Stimulated activated CD4-positive, alpha-beta T cell treated with anti-CD3 and anti-CD28 coated beads, Interleukin-12 subunit alpha, Interleukin-12 subunit beta, amount 100 ng/mL, for 48 hours (primary cell): ENCODE data around the gene CEP170B.
"Not testable (repeated sequence)": the region's sequence is repeated elsewhere in the genome, so short reads cannot be mapped to it uniquely, and the experiment has no call there.

Experiments
- DNase-seq, 3 donors: peaks; one replicate each; pipeline ENCODE4 v3.0.0-alpha.2; 2020; ENCODE audit warnings: low read depth in 2 of 3, low spot score in 1 of 3

The CEP170B gene

DNA sequence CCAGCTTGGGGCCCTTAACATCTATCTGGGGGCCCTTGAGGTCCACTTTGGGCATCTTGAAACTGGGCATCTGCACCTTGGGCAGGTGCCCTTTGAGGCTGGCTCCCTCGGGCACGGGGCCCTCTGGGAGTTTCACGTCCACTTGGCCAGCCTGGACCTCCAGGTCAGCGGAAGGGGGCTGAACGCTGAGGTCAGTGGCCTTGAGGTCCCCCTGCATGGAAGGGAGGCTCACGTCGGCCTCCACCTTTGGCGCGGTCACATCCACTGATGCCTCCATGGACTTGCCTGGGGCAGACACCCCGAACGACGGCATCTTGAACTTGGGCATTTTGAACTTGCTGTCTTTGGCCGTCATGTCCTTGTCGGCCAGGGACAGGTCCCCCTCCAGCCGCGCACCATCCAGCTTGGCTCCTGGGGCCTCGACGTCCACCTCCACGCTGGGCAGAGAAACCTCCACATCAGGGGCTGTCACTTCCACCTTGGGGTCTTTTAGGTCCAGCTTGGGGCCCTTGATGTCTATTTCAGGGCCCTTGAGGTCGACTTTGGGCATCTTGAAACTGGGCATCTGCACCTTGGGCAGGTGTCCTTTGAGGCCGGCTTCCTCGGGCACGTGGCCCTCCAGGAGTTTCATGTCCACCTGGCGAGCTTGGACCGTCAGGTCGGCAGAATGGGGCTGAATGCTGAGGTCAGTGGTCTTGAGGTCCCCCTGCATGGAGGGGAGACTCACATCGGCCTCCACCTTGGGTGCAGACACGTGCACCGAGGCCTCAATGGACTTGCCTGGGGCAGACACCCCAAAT, 78.3 kb downstream of the CEP170B start:
- not testable (repeated sequence) for DNase-seq

DNA sequence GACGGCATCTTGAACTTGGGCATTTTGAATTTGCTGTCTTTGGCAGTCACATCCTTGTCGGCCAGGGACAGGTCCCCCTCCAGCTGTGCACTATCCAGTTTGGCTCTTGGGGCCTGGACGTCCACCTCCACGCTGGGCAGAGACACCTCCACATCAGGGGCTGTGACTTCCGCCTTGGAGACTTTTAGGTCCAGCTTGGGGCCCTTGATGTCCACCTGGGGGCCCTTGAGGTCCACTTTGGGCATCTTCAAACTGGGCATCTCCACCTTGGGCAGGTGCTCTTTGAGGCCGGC, 78.9 kb downstream of the CEP170B start:
- not testable (repeated sequence) for DNase-seq

GRCh38 chr14:104944436-104945205, 79.6 kb downstream of the CEP170B start:
- DNase-seq = not testable (repeated sequence)

DNA sequence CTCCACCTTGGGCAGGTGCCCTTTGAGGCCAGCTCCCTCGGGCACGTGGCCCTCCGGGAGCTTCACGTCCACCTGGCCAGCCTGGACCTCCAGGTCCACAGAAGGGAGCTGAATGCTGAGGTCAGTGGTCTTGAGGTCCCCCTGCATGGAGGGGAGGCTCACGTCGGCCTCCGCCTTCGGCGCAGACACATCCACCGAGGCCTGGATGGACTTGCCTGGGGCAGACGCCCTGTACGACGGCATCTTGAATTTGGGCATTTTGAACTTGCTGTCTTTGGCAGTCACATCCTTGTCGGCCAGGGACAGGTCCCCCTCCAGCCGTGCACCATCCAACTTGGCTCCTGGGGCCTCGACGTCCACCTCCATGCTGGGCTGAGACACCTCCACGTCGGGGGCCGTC, 80.2 kb downstream of the CEP170B start:
- DNase-seq = not testable (repeated sequence)
